HG03439 (cell line): Measurements from ENCODE around the gene PLEKHS1.
"Not testable (repeated sequence)": the region's sequence is repeated elsewhere in the genome, so short reads cannot be mapped to it uniquely, and the experiment has no call there.

Experiments
- ATAC-seq: cut with Tn5 transposase; IDR thresholded peaks from one replicate; pipeline ENCODE4 v1.9.1; 2021; ENCODE audit warnings: mild to moderate bottlenecking, moderate library complexity; ENCODE audit not compliant: unreplicated experiment

The PLEKHS1 gene

GRCh38 chr10:113739577-113739976 lies 11.9 kb upstream of the PLEKHS1 start:
- no peak for ATAC-seq

- no peak for ATAC-seq
These were observed 10.6 kb upstream of the PLEKHS1 start for GRCh38 chr10:113740850-113741249.

GRCh38 chr10:113742466-113742865 lies 9.0 kb upstream of the PLEKHS1 start:
- no peak for ATAC-seq

GRCh38 chr10:113743594-113743993 lies 7.9 kb upstream of the PLEKHS1 start:
- ATAC-seq: no peak

- no peak for ATAC-seq
These were observed 6.1 kb upstream of the PLEKHS1 start for GRCh38 chr10:113745374-113745773.

GRCh38 chr10:113746217-113746957 lies 5.1 kb upstream of the PLEKHS1 start:
- no peak for ATAC-seq

GRCh38 chr10:113752553-113752952 lies 1.1 kb downstream of the PLEKHS1 start:
- ATAC-seq: no peak

GRCh38 chr10:113753020-113753692 lies 1.7 kb downstream of the PLEKHS1 start:
- no peak for ATAC-seq

- no peak for ATAC-seq
These were observed 2.6 kb downstream of the PLEKHS1 start for GRCh38 chr10:113754125-113754524.

GRCh38 chr10:113754768-113755167 lies 3.3 kb downstream of the PLEKHS1 start:
- ATAC-seq: no peak

GRCh38 chr10:113756940-113757543 lies 5.6 kb downstream of the PLEKHS1 start:
- ATAC-seq: no peak

- ATAC-seq: no peak
These were observed 10.6 kb downstream of the PLEKHS1 start for GRCh38 chr10:113762083-113762482.

GRCh38 chr10:113764582-113764981 lies 13.1 kb downstream of the PLEKHS1 start:
- no peak for ATAC-seq

GRCh38 chr10:113765910-113766309 lies 14.4 kb downstream of the PLEKHS1 start:
- ATAC-seq: no peak

- ATAC-seq: no peak
These were observed 15.7 kb downstream of the PLEKHS1 start for GRCh38 chr10:113767222-113767621.

GRCh38 chr10:113770346-113770745 lies 18.9 kb downstream of the PLEKHS1 start:
- no peak for ATAC-seq

GRCh38 chr10:113771131-113771530 lies 19.6 kb downstream of the PLEKHS1 start:
- ATAC-seq: not testable (repeated sequence)

GRCh38 chr10:113775686-113776294 lies 24.3 kb downstream of the PLEKHS1 start:
- ATAC-seq: no peak

GRCh38 chr10:113776553-113776952 lies 25.1 kb downstream of the PLEKHS1 start:
- ATAC-seq: no peak

- no peak for ATAC-seq
These were observed 29.3 kb downstream of the PLEKHS1 start for GRCh38 chr10:113780681-113781250.

GRCh38 chr10:113782367-113782766 lies 30.9 kb downstream of the PLEKHS1 start:
- ATAC-seq: no peak
